CD4-positive, alpha-beta T cell (primary cell): Measurements from ENCODE around the gene PCGF3. TPM values are rescaled to one million over a fixed set of nuclear protein-coding genes. Genes with fewer than 3 reads are reported as not detected.

Source experiments
- ATAC-seq: fragments of 200-7000 bp; cut with Tn5 transposase; one replicate; pipeline ENCODE4 v1.10.0; 2022; ENCODE audit warnings: mild to moderate bottlenecking; ENCODE audit not compliant: poor library complexity
- CTCF ChIA-PET: fragments of 350-600 bp; sonication (Branson Sonifier 250); formaldehyde crosslinking; loops from one replicate; lab custom pipeline; 2021; ENCODE audit warnings: antibody characterized with exemption, inconsistent platforms; lab: Charles Lee
- POLR2A ChIA-PET: fragments of 350-600 bp; sonication (Branson Sonifier 250); formaldehyde crosslinking; loops from one replicate; lab custom pipeline; 2021; ENCODE audit warnings: antibody characterized with exemption, inconsistent platforms; lab: Charles Lee
- DNase-seq, 14 experiments: peaks; one replicate each; pipeline ENCODE4 v3.0.0-alpha.2; 2013 to 2020; ENCODE audit warnings: mixed read lengths in 2 of 14
- H3K27ac ChIP-seq, 2 donors: one replicate each; pipeline versions ENCODE4 v1.5.1 to v1.7.0; 2013; ENCODE audit warnings: low read length in 2 of 2, low read depth in 1 of 2, mild to moderate bottlenecking in 1 of 2
- H3K27me3 ChIP-seq, 2 experiments: 1 replicate in 1 of 2; 2 replicates in 1 of 2; pipeline versions ENCODE4 v1.6.1 to v1.7.0; 2013; ENCODE audit warnings: low read length in 2 of 2, control low read depth in 1 of 2, mild to moderate bottlenecking in 1 of 2, moderate library complexity in 1 of 2; ENCODE audit not compliant: insufficient read depth in 2 of 2, control insufficient read depth in 1 of 2
- H3K36me3 ChIP-seq: one replicate; pipeline ENCODE4 v1.6.1; 2013; ENCODE audit warnings: low read length, control low read depth; ENCODE audit not compliant: insufficient read depth
- H3K4me1 ChIP-seq: one replicate; pipeline ENCODE4 v1.6.1; 2013; ENCODE audit warnings: low read length, control low read depth; ENCODE audit not compliant: insufficient read depth
- H3K4me3 ChIP-seq: one replicate; pipeline ENCODE4 v1.5.1; 2013; ENCODE audit warnings: mild to moderate bottlenecking, low read length, moderate library complexity
- H3K9me3 ChIP-seq, 2 experiments: 1 replicate in 1 of 2; 2 replicates in 1 of 2; pipeline versions ENCODE4 v1.6.1 to v1.7.0; 2013; ENCODE audit warnings: low read length in 2 of 2, mild to moderate bottlenecking in 2 of 2, control low read depth in 1 of 2, moderate library complexity in 1 of 2; ENCODE audit not compliant: control insufficient read depth in 1 of 2, insufficient read depth in 1 of 2
- H3K27ac Mint-ChIP-seq: one replicate; pipeline ENCODE4 v1.8.0; 2020; ENCODE audit warnings: mixed read lengths
- H3K27me3 Mint-ChIP-seq: one replicate; pipeline ENCODE4 v1.8.0; 2021; ENCODE audit warnings: mixed read lengths
- H3K36me3 Mint-ChIP-seq: one replicate; pipeline ENCODE4 v1.8.0; 2021; ENCODE audit warnings: low read depth, mixed read lengths
- H3K4me1 Mint-ChIP-seq: one replicate; pipeline ENCODE4 v1.8.0; 2021; ENCODE audit warnings: low read depth, mixed read lengths
- H3K4me3 Mint-ChIP-seq: one replicate; pipeline ENCODE4 v1.8.0; 2020; ENCODE audit warnings: mild to moderate bottlenecking, mixed read lengths
- H3K9me3 Mint-ChIP-seq: one replicate; pipeline ENCODE4 v1.8.0; 2020; ENCODE audit warnings: mixed read lengths
- CTCF ChIP-seq: fragments of 200-600 bp; IDR thresholded peaks from one replicate; pipeline ENCODE4 v1.8.0; 2022; ENCODE audit warnings: antibody characterized with exemption, mild to moderate bottlenecking
- intact Hi-C, 2 experiments: fragments of 100-400 bp; cut with DNase I in 1 of 2; cut with micrococcal nuclease in 1 of 2; formaldehyde crosslinking; loops; one replicate each; pipeline versions ENCODE4 v1.15.1 to v1.9.0; 2023 to 2025; cut with DNase I, micrococcal nuclease
- total RNA-seq, 174 experiments: library from RNA in 2 of 174; stranded (reverse) in 2 of 174; gene quantifications; one replicate each; pipeline ENCODE4 v1.2.3 and lab custom pipeline; 2021 to 2026

PCGF3 gene
- total RNA-seq, 2 experiments from 2014 or later: 45.1 to 48.6 TPM

- Histone ChIP-seq H3K4me3 (no peak overlapping the region), H3K9me3 (peaks cover 0 to 5% of the 10 kb centered on the region in 2 experiments), H3K27me3 (no peaks in the 10 kb centered on the region), H3K4me1 (peaks cover 33% of the 10 kb centered on the region), H3K27ac (no peak overlapping the region), H3K36me3 (peaks cover 60% of the 10 kb centered on the region)
- H3K4me1 Mint-ChIP-seq: peaks cover 39% of the 10 kb centered on the region
- peaks cover 69% of the 10 kb centered on the region for H3K36me3 Mint-ChIP-seq
- H3K27ac Mint-ChIP-seq: no peak overlapping the region
- H3K9me3 Mint-ChIP-seq: no peaks in the 10 kb centered on the region
- POLR2A ChIA-PET: interaction anchor here (0.7 kb wide), 1 partner anchor 78 kb away, joined by 3 read pairs; no protein-coding TSS in a partner anchor
- ATAC-seq: no peak
- no peak overlapping the region for H3K4me3 Mint-ChIP-seq
- no peak for TF ChIP-seq CTCF
- H3K27me3 Mint-ChIP-seq: no peaks in the 10 kb centered on the region
- DNase-seq: no peak
- intact Hi-C loops: no loop called here
- CTCF ChIA-PET: no interaction called here
Measured at GRCh38 chr4:770022-770421, 64.4 kb downstream of the PCGF3 start.

GRCh38 chr4:771464-771863 lies 65.8 kb downstream of the PCGF3 start:
- no peak overlapping the region for H3K27ac Mint-ChIP-seq
- no peak overlapping the region for H3K4me3 Mint-ChIP-seq
- Histone ChIP-seq H3K9me3 (no peaks in the 10 kb centered on the region), H3K4me3 (no peak overlapping the region), H3K27me3 (no peaks in the 10 kb centered on the region), H3K4me1 (peaks cover 47% of the 10 kb centered on the region), H3K27ac (no peak overlapping the region), H3K36me3 (peaks cover 67% of the 10 kb centered on the region)
- ChIA-PET POLR2A (no interaction called here), CTCF (no interaction called here)
- intact Hi-C loops: no loop called here
- H3K4me1 Mint-ChIP-seq: peaks cover 47% of the 10 kb centered on the region
- no peak for TF ChIP-seq CTCF
- no peaks in the 10 kb centered on the region for H3K9me3 Mint-ChIP-seq
- no peak for DNase-seq
- H3K36me3 Mint-ChIP-seq: peaks cover 70% of the 10 kb centered on the region
- ATAC-seq: no peak
- H3K27me3 Mint-ChIP-seq: no peaks in the 10 kb centered on the region

GRCh38 chr4:772118-772517 lies 66.5 kb downstream of the PCGF3 start:
- no peak for ATAC-seq
- ChIA-PET CTCF (no interaction called here), POLR2A (no interaction called here)
- Histone ChIP-seq H3K27me3 (no peaks in the 10 kb centered on the region), H3K4me3 (no peak overlapping the region), H3K4me1 (peaks cover 52% of the 10 kb centered on the region), H3K36me3 (peaks cover 67% of the 10 kb centered on the region), H3K27ac (no peak overlapping the region), H3K9me3 (no peaks in the 10 kb centered on the region)
- no peak overlapping the region for H3K4me3 Mint-ChIP-seq
- H3K27ac Mint-ChIP-seq: peak overlapping the region; percentile 7
- intact Hi-C loops: no loop called here
- DNase-seq: no peak
- H3K36me3 Mint-ChIP-seq: peaks cover 70% of the 10 kb centered on the region
- no peaks in the 10 kb centered on the region for H3K27me3 Mint-ChIP-seq
- H3K9me3 Mint-ChIP-seq: no peaks in the 10 kb centered on the region
- peaks cover 53% of the 10 kb centered on the region for H3K4me1 Mint-ChIP-seq
- TF ChIP-seq CTCF: no peak
